ENCODE data around the gene SORBS2.

DNA sequence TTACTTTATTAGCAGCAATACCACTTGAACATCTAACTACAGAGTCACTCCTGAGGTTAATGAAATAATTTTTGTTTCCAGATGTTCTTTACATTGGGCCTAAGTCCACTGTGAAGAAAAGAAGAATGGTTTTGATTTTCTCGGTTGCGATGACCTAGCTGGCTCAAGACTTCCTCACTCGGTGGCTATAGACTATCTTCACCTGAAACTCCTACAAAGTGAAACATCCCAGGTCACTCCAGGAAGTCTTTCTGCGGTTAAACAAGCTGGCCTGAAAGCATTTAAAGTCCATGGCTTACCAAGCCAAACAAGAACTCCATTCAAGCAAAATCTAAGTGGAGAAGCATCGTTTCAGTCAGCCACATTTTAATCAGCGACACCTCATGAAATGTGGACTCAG is 13.7 kb upstream of the SORBS2 start:
- TF ChIP-seq, protein P1, sequence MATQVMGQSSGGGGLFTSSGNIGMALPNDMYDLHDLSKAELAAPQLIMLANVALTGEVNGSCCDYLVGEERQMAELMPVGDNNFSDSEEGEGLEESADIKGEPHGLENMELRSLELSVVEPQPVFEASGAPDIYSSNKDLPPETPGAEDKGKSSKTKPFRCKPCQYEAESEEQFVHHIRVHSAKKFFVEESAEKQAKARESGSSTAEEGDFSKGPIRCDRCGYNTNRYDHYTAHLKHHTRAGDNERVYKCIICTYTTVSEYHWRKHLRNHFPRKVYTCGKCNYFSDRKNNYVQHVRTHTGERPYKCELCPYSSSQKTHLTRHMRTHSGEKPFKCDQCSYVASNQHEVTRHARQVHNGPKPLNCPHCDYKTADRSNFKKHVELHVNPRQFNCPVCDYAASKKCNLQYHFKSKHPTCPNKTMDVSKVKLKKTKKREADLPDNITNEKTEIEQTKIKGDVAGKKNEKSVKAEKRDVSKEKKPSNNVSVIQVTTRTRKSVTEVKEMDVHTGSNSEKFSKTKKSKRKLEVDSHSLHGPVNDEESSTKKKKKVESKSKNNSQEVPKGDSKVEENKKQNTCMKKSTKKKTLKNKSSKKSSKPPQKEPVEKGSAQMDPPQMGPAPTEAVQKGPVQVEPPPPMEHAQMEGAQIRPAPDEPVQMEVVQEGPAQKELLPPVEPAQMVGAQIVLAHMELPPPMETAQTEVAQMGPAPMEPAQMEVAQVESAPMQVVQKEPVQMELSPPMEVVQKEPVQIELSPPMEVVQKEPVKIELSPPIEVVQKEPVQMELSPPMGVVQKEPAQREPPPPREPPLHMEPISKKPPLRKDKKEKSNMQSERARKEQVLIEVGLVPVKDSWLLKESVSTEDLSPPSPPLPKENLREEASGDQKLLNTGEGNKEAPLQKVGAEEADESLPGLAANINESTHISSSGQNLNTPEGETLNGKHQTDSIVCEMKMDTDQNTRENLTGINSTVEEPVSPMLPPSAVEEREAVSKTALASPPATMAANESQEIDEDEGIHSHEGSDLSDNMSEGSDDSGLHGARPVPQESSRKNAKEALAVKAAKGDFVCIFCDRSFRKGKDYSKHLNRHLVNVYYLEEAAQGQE (IDR thresholded peaks at IDR 0.05): no peak
- TF ChIP-seq, protein P2, sequence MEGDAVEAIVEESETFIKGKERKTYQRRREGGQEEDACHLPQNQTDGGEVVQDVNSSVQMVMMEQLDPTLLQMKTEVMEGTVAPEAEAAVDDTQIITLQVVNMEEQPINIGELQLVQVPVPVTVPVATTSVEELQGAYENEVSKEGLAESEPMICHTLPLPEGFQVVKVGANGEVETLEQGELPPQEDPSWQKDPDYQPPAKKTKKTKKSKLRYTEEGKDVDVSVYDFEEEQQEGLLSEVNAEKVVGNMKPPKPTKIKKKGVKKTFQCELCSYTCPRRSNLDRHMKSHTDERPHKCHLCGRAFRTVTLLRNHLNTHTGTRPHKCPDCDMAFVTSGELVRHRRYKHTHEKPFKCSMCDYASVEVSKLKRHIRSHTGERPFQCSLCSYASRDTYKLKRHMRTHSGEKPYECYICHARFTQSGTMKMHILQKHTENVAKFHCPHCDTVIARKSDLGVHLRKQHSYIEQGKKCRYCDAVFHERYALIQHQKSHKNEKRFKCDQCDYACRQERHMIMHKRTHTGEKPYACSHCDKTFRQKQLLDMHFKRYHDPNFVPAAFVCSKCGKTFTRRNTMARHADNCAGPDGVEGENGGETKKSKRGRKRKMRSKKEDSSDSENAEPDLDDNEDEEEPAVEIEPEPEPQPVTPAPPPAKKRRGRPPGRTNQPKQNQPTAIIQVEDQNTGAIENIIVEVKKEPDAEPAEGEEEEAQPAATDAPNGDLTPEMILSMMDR (IDR thresholded peaks at IDR 0.05): no peak
